ENCODE results near the gene SFTA2.
"Not testable (repeated sequence)": the region's sequence is repeated elsewhere in the genome, so short reads cannot be mapped to it uniquely, and the experiment has no call there.

SFTA2 gene

GRCh38 chr6:30912746-30913520, 19.0 kb downstream of the SFTA2 start:
- peak; percentile 11 for DNase-seq (ENCODE audit: low spot score)

GRCh38 chr6:30910473-30910872, 21.5 kb downstream of the SFTA2 start:
- not testable (repeated sequence) for DNase-seq (ENCODE audit: low spot score)

- no peak for DNase-seq (ENCODE audit: low spot score)
Measured at GRCh38 chr6:30908700-30909099, 23.3 kb downstream of the SFTA2 start.

GRCh38 chr6:30907758-30908591, 24.0 kb downstream of the SFTA2 start, which contains the start of gene GTF2H4:
TSS of gene GTF2H4 (plus strand) at chr6:30908207.
- peak; percentile 99 for DNase-seq (ENCODE audit: low spot score)

GRCh38 chr6:30907290-30907757, 24.6 kb downstream of the SFTA2 start:
- not testable (repeated sequence) for DNase-seq (ENCODE audit: low spot score)

GRCh38 chr6:30903236-30903635, 28.7 kb downstream of the SFTA2 start:
- no peak for DNase-seq (ENCODE audit: low spot score)

GRCh38 chr6:30902709-30903108, 29.3 kb downstream of the SFTA2 start:
- no peak for DNase-seq (ENCODE audit: low spot score)

- not testable (repeated sequence) for DNase-seq (ENCODE audit: low spot score)
Measured at GRCh38 chr6:30902196-30902595, 29.8 kb downstream of the SFTA2 start.

GRCh38 chr6:30901436-30901835, 30.5 kb downstream of the SFTA2 start:
- DNase-seq (ENCODE audit: low spot score): no peak

- DNase-seq (ENCODE audit: low spot score): no peak
Measured at GRCh38 chr6:30900863-30901417, 31.0 kb downstream of the SFTA2 start.

- DNase-seq (ENCODE audit: low spot score): no peak
Measured at GRCh38 chr6:30898750-30899360, 33.1 kb downstream of the SFTA2 start.

GRCh38 chr6:30897882-30898281, 34.1 kb downstream of the SFTA2 start:
- no peak for DNase-seq (ENCODE audit: low spot score)

GRCh38 chr6:30896541-30896940, 35.4 kb downstream of the SFTA2 start:
- DNase-seq (ENCODE audit: low spot score): no peak

- no peak for DNase-seq (ENCODE audit: low spot score)
Measured at GRCh38 chr6:30895343-30895742, 36.6 kb downstream of the SFTA2 start.

GRCh38 chr6:30894935-30895334, 37.0 kb downstream of the SFTA2 start:
- no peak for DNase-seq (ENCODE audit: low spot score)

GRCh38 chr6:30894381-30894780, 37.6 kb downstream of the SFTA2 start:
- DNase-seq (ENCODE audit: low spot score): no peak

- DNase-seq (ENCODE audit: low spot score): no peak
Measured at GRCh38 chr6:30893666-30894065, 38.3 kb downstream of the SFTA2 start.

GRCh38 chr6:30893001-30893591, 38.9 kb downstream of the SFTA2 start:
- DNase-seq (ENCODE audit: low spot score): no peak

- no peak for DNase-seq (ENCODE audit: low spot score)
Measured at GRCh38 chr6:30891816-30892538, 40.0 kb downstream of the SFTA2 start.

GRCh38 chr6:30891450-30891723, 40.6 kb downstream of the SFTA2 start:
- no peak for DNase-seq (ENCODE audit: low spot score)
